ENCODE results near the gene NRP1.

NRP1 gene

GRCh38 chr10:33193057-33193700 lies 141.3 kb downstream of the NRP1 start:
- in situ Hi-C loops (cut with MboI; ENCODE audit: low sequenced_read_pairs) = loop anchor here (25.0 kb wide), 1 partner anchor 1444 kb away; no protein-coding TSS in a partner anchor

- in situ Hi-C loops (cut with MboI; ENCODE audit: low sequenced_read_pairs) = loop anchor here (25.0 kb wide), 1 partner anchor 1445 kb away; no protein-coding TSS in a partner anchor
Measured at GRCh38 chr10:33192190-33192589, 142.3 kb downstream of the NRP1 start.

- in situ Hi-C loops (cut with MboI; ENCODE audit: low sequenced_read_pairs) = loop anchor here (25.0 kb wide), 1 partner anchor 1447 kb away; no protein-coding TSS in a partner anchor
Measured at GRCh38 chr10:33190406-33190805, 144.1 kb downstream of the NRP1 start.

GRCh38 chr10:33189808-33190207 lies 144.7 kb downstream of the NRP1 start:
- in situ Hi-C loops (cut with MboI; ENCODE audit: low sequenced_read_pairs) = loop anchor here (25.0 kb wide), 1 partner anchor 1447 kb away; no protein-coding TSS in a partner anchor

GRCh38 chr10:33189363-33189762 lies 145.1 kb downstream of the NRP1 start:
- in situ Hi-C loops (cut with MboI; ENCODE audit: low sequenced_read_pairs) = loop anchor here (25.0 kb wide), 1 partner anchor 1448 kb away; no protein-coding TSS in a partner anchor

GRCh38 chr10:33187427-33187999 lies 147.0 kb downstream of the NRP1 start:
- in situ Hi-C loops (cut with MboI; ENCODE audit: low sequenced_read_pairs) = loop anchor here (25.0 kb wide), 1 partner anchor 1450 kb away; no protein-coding TSS in a partner anchor

- in situ Hi-C loops (cut with MboI; ENCODE audit: low sequenced_read_pairs) = loop anchor here (25.0 kb wide), 1 partner anchor 1451 kb away; no protein-coding TSS in a partner anchor
Measured at GRCh38 chr10:33186150-33186549, 148.3 kb downstream of the NRP1 start.

- in situ Hi-C loops (cut with MboI; ENCODE audit: low sequenced_read_pairs) = loop anchor here (25.0 kb wide), 1 partner anchor 1454 kb away; no protein-coding TSS in a partner anchor
Measured at GRCh38 chr10:33183655-33184054, 150.8 kb downstream of the NRP1 start.

GRCh38 chr10:33180921-33181320 lies 153.5 kb downstream of the NRP1 start:
- in situ Hi-C loops (cut with MboI; ENCODE audit: low sequenced_read_pairs) = loop anchor here (25.0 kb wide), 1 partner anchor 1456 kb away; no protein-coding TSS in a partner anchor

- in situ Hi-C loops (cut with MboI; ENCODE audit: low sequenced_read_pairs) = loop anchor here (25.0 kb wide), 1 partner anchor 1457 kb away; no protein-coding TSS in a partner anchor
Measured at GRCh38 chr10:33180390-33180789, 154.1 kb downstream of the NRP1 start.

GRCh38 chr10:33179067-33179466 lies 155.4 kb downstream of the NRP1 start:
- in situ Hi-C loops (cut with MboI; ENCODE audit: low sequenced_read_pairs) = loop anchor here (25.0 kb wide), 1 partner anchor 1458 kb away; no protein-coding TSS in a partner anchor

GRCh38 chr10:33178026-33178755 lies 156.3 kb downstream of the NRP1 start:
- in situ Hi-C loops (cut with MboI; ENCODE audit: low sequenced_read_pairs) = loop anchor here (25.0 kb wide), 1 partner anchor 1459 kb away; no protein-coding TSS in a partner anchor

- in situ Hi-C loops (cut with MboI; ENCODE audit: low sequenced_read_pairs) = loop anchor here (25.0 kb wide), 1 partner anchor 1461 kb away; no protein-coding TSS in a partner anchor
Measured at GRCh38 chr10:33176688-33177087, 157.8 kb downstream of the NRP1 start.

GRCh38 chr10:33174674-33175434 lies 159.6 kb downstream of the NRP1 start:
- in situ Hi-C loops (cut with MboI; ENCODE audit: low sequenced_read_pairs) = loop anchor here (25.0 kb wide), 1 partner anchor 1462 kb away; no protein-coding TSS in a partner anchor

- in situ Hi-C loops (cut with MboI; ENCODE audit: low sequenced_read_pairs) = no loop called here
Measured at GRCh38 chr10:33165911-33166310, 168.6 kb downstream of the NRP1 start.

- in situ Hi-C loops (cut with MboI; ENCODE audit: low sequenced_read_pairs) = no loop called here
Measured at GRCh38 chr10:33164060-33164709, 170.3 kb downstream of the NRP1 start.

GRCh38 chr10:33162248-33162575 lies 172.3 kb downstream of the NRP1 start:
- in situ Hi-C loops (cut with MboI; ENCODE audit: low sequenced_read_pairs) = no loop called here

GRCh38 chr10:33161550-33162247 lies 172.8 kb downstream of the NRP1 start:
- in situ Hi-C loops (cut with MboI; ENCODE audit: low sequenced_read_pairs) = no loop called here

- in situ Hi-C loops (cut with MboI; ENCODE audit: low sequenced_read_pairs) = no loop called here
Measured at GRCh38 chr10:33160151-33160550, 174.3 kb downstream of the NRP1 start.

All from HL-60/S4 treated with retinoic acid at 250 ng/mL for 4 days and 3 days (cell line).